Epithelial cell of alveolus of lung (primary cell): ENCODE data around the gene BOLA3. TPM values are rescaled to one million over a fixed set of nuclear protein-coding genes. Genes with fewer than 3 reads are reported as not detected.

Experiments
- total RNA-seq: library from RNA; depleted of rRNA; stranded (reverse); fragments of >200 nt; gene quantifications from 2 replicates; pipeline ENCODE4 v1.2.1, GENCODE V29; 2015

BOLA3 gene
- total RNA-seq: 30.9 and 89.6 TPM in 2 replicates

GRCh38 chr2:74147727-74148456, at the start of gene BOLA3:
BOLA3 (minus strand) TSS chr2:74147912; CDS start chr2:74147874, 38 bp downstream.

DNA sequence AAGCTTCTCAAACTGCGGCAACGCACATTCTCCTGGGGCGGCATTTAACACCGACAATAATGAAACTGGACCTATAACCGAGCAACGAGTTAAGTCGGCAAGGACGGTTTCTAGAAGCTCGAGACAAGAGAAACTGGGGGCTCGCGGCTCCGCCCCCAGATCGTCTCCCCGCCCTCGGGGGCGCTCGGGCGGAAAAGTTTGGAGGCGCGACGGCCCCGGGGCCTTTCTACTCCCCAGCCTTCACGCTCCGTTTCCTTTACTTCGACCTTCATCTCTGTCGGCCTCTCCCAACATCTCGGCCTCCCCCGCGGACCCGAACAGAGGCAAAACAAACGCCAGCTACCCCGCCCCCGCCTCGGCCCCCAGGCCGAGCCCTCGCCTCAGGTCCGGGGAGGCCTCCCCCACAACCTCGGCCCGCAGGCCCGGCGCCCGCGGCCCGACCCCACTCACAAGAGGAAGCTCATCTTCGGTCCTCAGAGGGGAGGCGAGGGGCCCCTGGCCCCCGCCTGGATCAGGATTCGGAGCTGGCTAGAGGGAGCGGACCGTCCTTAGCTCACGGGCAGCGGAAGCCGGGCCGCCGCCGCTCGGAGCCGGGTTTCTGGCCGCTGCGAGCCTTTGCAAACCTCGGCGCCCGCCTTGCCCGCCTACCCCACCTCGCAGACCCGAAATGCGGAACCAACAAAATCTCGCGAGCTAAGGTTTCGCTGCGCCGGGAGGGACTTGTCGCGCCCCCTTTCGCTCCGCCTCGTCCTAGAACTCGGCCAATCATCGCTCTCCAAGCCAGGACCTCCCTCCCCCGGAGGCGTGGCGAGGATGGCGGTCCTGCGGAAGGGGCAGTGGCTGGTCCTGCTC, 30.7 kb upstream of the BOLA3 start, which contains the start of gene MOB1A:
Gene MOB1A (minus strand): TSS at position 669 of the 852 bp plus-strand sequence. CDS start 205 bp downstream, at position 464.

Other genes with a start within 250 kb of the BOLA3 start
- 92.9 and 97.2 TPM in 2 replicates for gene DGUOK, start 221.0 kb downstream of the BOLA3 start, total RNA-seq
- 3.6 and 4.8 TPM in 2 replicates for gene TET3, start 163.0 kb downstream of the BOLA3 start, total RNA-seq
- gene MOB1A, start 31.0 kb upstream of the BOLA3 start, total RNA-seq: 84.2 and 90.9 TPM in 2 replicates
- 45.3 and 186 TPM in 2 replicates for gene MTHFD2, start 50.7 kb upstream of the BOLA3 start, total RNA-seq
- gene SLC4A5, start 195.5 kb upstream of the BOLA3 start, total RNA-seq: under 0.01 and 0.48 TPM in 2 replicates
- gene DCTN1, start 232.4 kb upstream of the BOLA3 start, total RNA-seq: 78.5 and 104 TPM in 2 replicates